Endodermal cell (in vitro differentiated cells): Measurements from ENCODE around the gene CLEC2L. TPM values are rescaled to one million over a fixed set of nuclear protein-coding genes. Genes with fewer than 3 reads are reported as not detected.
A peak's percentile ranks its signal among the peaks of the same experiment; 100 is the strongest.

ENCODE experiments used
- DNase-seq: peaks from one replicate; pipeline ENCODE4 v3.0.0-alpha.2; 2017
- H3K27ac ChIP-seq: 2 replicates; pipeline ENCODE4 v1.5.1; 2013; ENCODE audit warnings: mild to moderate bottlenecking, low read depth, low read length, moderate library complexity
- H3K27me3 ChIP-seq: 2 replicates; pipeline ENCODE4 v1.6.1; 2013; ENCODE audit warnings: mild to moderate bottlenecking, low read length, moderate library complexity; ENCODE audit not compliant: insufficient read depth, control insufficient read depth, poor library complexity, severe bottlenecking
- H3K36me3 ChIP-seq: 2 replicates; pipeline ENCODE4 v1.7.0; 2013; ENCODE audit warnings: mild to moderate bottlenecking, low read length, moderate library complexity; ENCODE audit not compliant: control insufficient read depth, insufficient read depth
- H3K4me1 ChIP-seq: one replicate; pipeline ENCODE4 v1.7.0; 2013; ENCODE audit warnings: low read length; ENCODE audit not compliant: control insufficient read depth, insufficient read depth
- H3K4me3 ChIP-seq: 2 replicates; pipeline ENCODE4 v1.5.1; 2013; ENCODE audit warnings: mild to moderate bottlenecking, low read length, moderate library complexity
- H3K9ac ChIP-seq: 2 replicates; pipeline ENCODE4 v1.6.1; 2013; ENCODE audit warnings: mild to moderate bottlenecking, low read length, moderate library complexity; ENCODE audit not compliant: poor library complexity, severe bottlenecking; ENCODE audit errors: extremely low read depth
- H3K9me3 ChIP-seq: 2 replicates; pipeline ENCODE4 v1.6.1; 2013; ENCODE audit warnings: mild to moderate bottlenecking, low read length, moderate library complexity; ENCODE audit not compliant: control insufficient read depth
- H3K27ac Mint-ChIP-seq: 2 replicates; pipeline ENCODE4 v1.8.0; 2020; ENCODE audit warnings: mixed read lengths
- H3K27me3 Mint-ChIP-seq: 2 replicates; pipeline ENCODE4 v1.8.0; 2021; ENCODE audit warnings: mild to moderate bottlenecking, mixed read lengths; ENCODE audit not compliant: insufficient read depth
- H3K36me3 Mint-ChIP-seq: 2 replicates; pipeline ENCODE4 v1.8.0; 2020; ENCODE audit warnings: low read depth, mixed read lengths
- H3K4me1 Mint-ChIP-seq: 2 replicates; pipeline ENCODE4 v1.8.0; 2020; ENCODE audit warnings: mixed read lengths
- H3K4me3 Mint-ChIP-seq: 2 replicates; pipeline ENCODE4 v1.8.0; 2020; ENCODE audit warnings: mild to moderate bottlenecking, moderate library complexity, mixed read lengths
- H3K9me3 Mint-ChIP-seq: 2 replicates; pipeline ENCODE4 v1.8.0; 2020; ENCODE audit warnings: mild to moderate bottlenecking, mixed read lengths
- CTCF ChIP-seq: fragments of 200-600 bp; sonication (generic); conservative IDR thresholded peaks from 2 replicates; pipeline ENCODE4 v1.5.0; 2021; ENCODE audit warnings: antibody characterized with exemption, mild to moderate bottlenecking
- WGBS, 2 experiments: methylation state at CpG; one replicate each; pipeline versions ENCODE4 v1.1.5 to v1.1.7; 2013; ENCODE audit warnings: missing lambda C conversion rate in 2 of 2, mixed read lengths in 1 of 2; ENCODE audit not compliant: insufficient coverage in 1 of 2, insufficient read length in 1 of 2; 5-methylcytosine and 5-hydroxymethylcytosine counted together
- long read RNA-seq, 4 experiments: library from polyadenylated mRNA in 2 of 4; library from RNA in 1 of 4; library from capped mRNA in 1 of 4; stranded (forward) in 3 of 4; unstranded in 1 of 4; transcript quantifications; one replicate each; pipeline ENCODE4 v2.0.0, GENCODE V29; 2020 to 2021; ENCODE audit warnings: inconsistent platforms in 1 of 4
- polyA plus RNA-seq, 2 experiments: library from polyadenylated mRNA; stranded (reverse); fragments of 50-300 nt; gene quantifications; one replicate each; pipeline ENCODE4 v1.2.3, GENCODE V29; 2013
- total RNA-seq, 2 donors: library from RNA; stranded (reverse); fragmentation: NEBNext Ultra II Directional in 1 of 2; extraction: Animal tissue kit (Norgen Biotek cat#: 25700) in 1 of 2; gene quantifications; 2 replicates in 1 of 2; 3 replicates in 1 of 2; pipeline ENCODE4 v1.2.1, GENCODE V29; 2021

CLEC2L gene
- total RNA-seq: 1 to 10 TPM; 1.2 to 1.5 TPM
- 0.61 TPM for polyA plus RNA-seq (2013, experiment 1 of 2)
- 0.41 TPM for polyA plus RNA-seq (2013, experiment 2 of 2)
- long read RNA-seq, experiment 1, partial matches to known transcripts: 1 of 2 reads
- long read RNA-seq, experiment 1, other reads (novel, unspliced or antisense): 0 of 2 reads
- long read RNA-seq, experiment 2, partial matches to known transcripts: 1 of 5 reads
- long read RNA-seq, experiment 2, other reads (novel, unspliced or antisense): 0 of 5 reads
- long read RNA-seq, experiment 3: 0 reads
- long read RNA-seq, experiment 4, partial matches to known transcripts: 2 of 2 reads
- long read RNA-seq, experiment 4, other reads (novel, unspliced or antisense): 0 of 2 reads

GRCh38 chr7:139523199-139523941 is at the start of gene CLEC2L:
CLEC2L (plus strand) TSS chr7:139523685; CDS start chr7:139523928, 243 bp downstream.
- Mint-ChIP-seq H3K27me3 (peaks cover 66% of the 10 kb centered on the region), H3K9me3 (peaks cover 9% of the 10 kb centered on the region), H3K4me1 (no peaks in the 10 kb centered on the region), H3K36me3 (no peaks in the 10 kb centered on the region), H3K27ac (no peak within 1 kb of the TSS), H3K4me3 (peak within 1 kb of the TSS; percentile 52)
- Histone ChIP-seq H3K4me3 (peak within 1 kb of the TSS; percentile 66), H3K9me3 (no peaks in the 10 kb centered on the region), H3K9ac (no peak within 1 kb of the TSS), H3K36me3 (no peaks in the 10 kb centered on the region), H3K27ac (no peak within 1 kb of the TSS), H3K4me1 (peaks cover 2% of the 10 kb centered on the region), H3K27me3 (peaks cover 61% of the 10 kb centered on the region)
- TF ChIP-seq CTCF: no peak
- 3 to 26% methylated on average over 9 to 75 of the region's 75 CpGs for WGBS, 2 experiments
- DNase-seq: peak; percentile 75

- Histone ChIP-seq H3K27me3 (peaks cover under 1% of the 10 kb centered on the region), H3K36me3 (no peaks in the 10 kb centered on the region), H3K4me3 (no peak overlapping the region), H3K9ac (no peak overlapping the region), H3K27ac (no peak overlapping the region), H3K4me1 (peaks cover 2% of the 10 kb centered on the region), H3K9me3 (peaks cover 9% of the 10 kb centered on the region)
- Mint-ChIP-seq H3K4me3 (no peak overlapping the region), H3K27ac (no peak overlapping the region), H3K36me3 (peaks cover 18% of the 10 kb centered on the region), H3K9me3 (peaks cover 5% of the 10 kb centered on the region), H3K4me1 (peaks cover 6% of the 10 kb centered on the region), H3K27me3 (peaks cover 3% of the 10 kb centered on the region)
- 91 to 96% methylated on average over 6 to 8 of the region's 8 CpGs for WGBS, 2 experiments
- DNase-seq: no peak
- no peak for TF ChIP-seq CTCF
These were observed 47.3 kb upstream of the CLEC2L start for GRCh38 chr7:139476139-139476538.

GRCh38 chr7:139476891-139477290 is 46.6 kb upstream of the CLEC2L start:
- Mint-ChIP-seq H3K9me3 (peaks cover 5% of the 10 kb centered on the region), H3K27me3 (peaks cover 8% of the 10 kb centered on the region), H3K27ac (no peak overlapping the region), H3K4me1 (peaks cover 2% of the 10 kb centered on the region), H3K36me3 (peaks cover 18% of the 10 kb centered on the region), H3K4me3 (no peak overlapping the region)
- Histone ChIP-seq H3K9ac (no peak overlapping the region), H3K27me3 (peaks cover 8% of the 10 kb centered on the region), H3K36me3 (no peaks in the 10 kb centered on the region), H3K27ac (no peak overlapping the region), H3K4me1 (peaks cover 2% of the 10 kb centered on the region), H3K4me3 (no peak overlapping the region), H3K9me3 (peaks cover 9% of the 10 kb centered on the region)
- WGBS, 2 experiments: 93 to 98% methylated on average over 5 to 6 of the region's 6 CpGs
- no peak for DNase-seq
- TF ChIP-seq CTCF: no peak
